ENCODE results near the gene BEND5.

GRCh38 chr1:48767975-48768510, 8.6 kb downstream of the BEND5 start:
- TF ChIP-seq CTCF (IDR thresholded peaks at IDR 0.05), result no peak
- no peak for TF ChIP-seq POLR2A (IDR thresholded peaks at IDR 0.05)
- TF ChIP-seq POLR2AphosphoS5 (IDR thresholded peaks at IDR 0.05; ENCODE audit: insufficient read depth in 1 of 2, low read depth in 1 of 2), result no peak
